Activated naive CD8-positive, alpha-beta T cell treated with anti-CD3 and anti-CD28 coated beads for 36 hours (primary cell): ENCODE data around the gene HAND2. TPM values are rescaled to one million over a fixed set of nuclear protein-coding genes. Genes with fewer than 3 reads are reported as not detected.

Experiments used
- DNase-seq: peaks from one replicate; pipeline ENCODE4 v3.0.0; 2021
- H3K27ac Mint-ChIP-seq: one replicate; pipeline ENCODE4 v1.8.0; 2022; ENCODE audit warnings: mild to moderate bottlenecking, moderate library complexity, mixed read lengths
- H3K27me3 Mint-ChIP-seq: one replicate; pipeline ENCODE4 v1.8.0; 2022; ENCODE audit warnings: mild to moderate bottlenecking, mixed read lengths
- H3K36me3 Mint-ChIP-seq: one replicate; pipeline ENCODE4 v1.8.0; 2021; ENCODE audit warnings: mild to moderate bottlenecking, mixed read lengths
- H3K4me1 Mint-ChIP-seq: one replicate; pipeline ENCODE4 v1.8.0; 2021; ENCODE audit warnings: mixed read lengths
- H3K4me3 Mint-ChIP-seq: one replicate; pipeline ENCODE4 v1.8.0; 2022; ENCODE audit warnings: mild to moderate bottlenecking, moderate library complexity, mixed read lengths
- H3K9me3 Mint-ChIP-seq: one replicate; pipeline ENCODE4 v1.8.0; 2022; ENCODE audit warnings: mixed read lengths
- total RNA-seq, 2 experiments: library from RNA; stranded (reverse); gene quantifications; one replicate each; pipeline ENCODE4 v1.2.3, GENCODE V29; 2021

HAND2 gene
- total RNA-seq, result not detected

DNA sequence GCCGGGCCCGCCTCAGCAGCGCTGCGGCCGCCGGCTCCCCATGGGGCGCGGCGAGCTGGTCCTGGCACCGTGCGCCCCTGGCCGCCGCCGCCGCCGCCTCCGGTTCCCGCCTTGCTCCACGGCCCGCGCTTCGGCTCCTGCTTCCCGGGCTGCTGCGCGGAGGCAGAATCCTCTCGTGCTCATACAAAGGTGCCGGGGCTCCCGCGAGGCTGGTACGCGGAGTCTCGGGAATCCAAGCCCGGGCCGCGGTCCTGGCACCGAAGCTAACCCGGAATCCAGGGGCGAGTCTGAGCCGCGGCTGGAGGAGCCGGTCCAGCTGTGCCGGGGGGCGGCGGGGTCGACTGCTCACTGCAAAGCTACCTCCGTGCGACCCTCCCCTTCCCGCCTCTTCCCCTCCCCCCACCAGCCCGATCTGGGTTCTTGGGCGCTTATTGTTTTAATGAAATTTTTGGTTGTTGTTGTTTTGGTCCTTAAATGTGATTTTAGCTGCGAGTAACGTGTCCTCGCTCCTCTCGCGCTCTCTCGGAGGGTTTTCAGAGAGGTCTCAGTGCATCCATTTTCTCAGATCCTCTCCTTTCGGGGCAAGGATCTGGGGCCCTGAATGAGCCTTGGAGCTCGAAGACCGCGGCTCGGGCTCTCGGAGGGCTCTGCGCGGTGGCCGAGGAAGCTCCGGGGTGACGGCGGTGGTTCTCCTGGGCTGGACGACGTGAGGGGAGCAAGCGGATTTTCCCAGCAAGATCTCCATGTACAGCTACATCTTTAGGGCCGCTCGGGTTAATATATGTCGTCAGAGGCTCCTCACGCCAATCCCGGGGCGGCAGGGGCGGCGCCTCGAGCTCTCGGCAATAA is at the start of gene HAND2:
HAND2 (minus strand) TSS at position 753 of the 849 bp plus-strand sequence. CDS start 940 bp downstream, outside the sequence.
- peak within 1 kb of the TSS; percentile 63 for H3K4me3 Mint-ChIP-seq
- DNase-seq, result no peak
- peaks cover 5% of the 10 kb centered on the region for H3K9me3 Mint-ChIP-seq
- peak within 1 kb of the TSS; percentile 62 for H3K27ac Mint-ChIP-seq
- H3K27me3 Mint-ChIP-seq, result peaks cover 95% of the 10 kb centered on the region
- H3K36me3 Mint-ChIP-seq, result peaks cover 16% of the 10 kb centered on the region
- peaks cover 13% of the 10 kb centered on the region for H3K4me1 Mint-ChIP-seq

- no peaks in the 10 kb centered on the region for H3K9me3 Mint-ChIP-seq
- H3K27ac Mint-ChIP-seq, result no peak overlapping the region
- no peaks in the 10 kb centered on the region for H3K4me1 Mint-ChIP-seq
- DNase-seq, result no peak
- H3K4me3 Mint-ChIP-seq, result no peak overlapping the region
- H3K36me3 Mint-ChIP-seq, result no peaks in the 10 kb centered on the region
- peaks cover 18% of the 10 kb centered on the region for H3K27me3 Mint-ChIP-seq
These were observed 48.9 kb upstream of the HAND2 start for GRCh38 chr4:173578956-173579355.

DNA sequence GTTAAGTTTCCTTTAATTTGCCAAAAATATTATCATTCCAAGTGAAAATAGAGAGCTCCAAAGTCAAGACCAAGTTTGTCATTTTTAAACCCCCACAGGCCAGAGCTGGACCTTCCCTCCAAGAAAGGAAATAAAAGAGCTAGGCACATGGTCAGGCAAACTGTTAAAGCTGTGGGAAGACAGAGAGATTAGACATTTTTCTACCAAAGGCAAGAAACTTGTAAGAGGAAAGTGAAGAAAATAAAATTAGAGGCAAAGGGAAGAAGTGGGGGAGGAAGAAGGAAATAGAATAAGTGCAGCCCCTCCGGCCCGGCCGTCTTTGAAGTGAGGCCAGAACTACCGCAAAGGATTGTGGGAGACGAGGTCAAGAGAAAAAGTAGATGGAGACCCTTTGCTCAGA is 47.9 kb upstream of the HAND2 start:
- H3K4me3 Mint-ChIP-seq, result no peak overlapping the region
- DNase-seq, result no peak
- no peak overlapping the region for H3K27ac Mint-ChIP-seq
- H3K4me1 Mint-ChIP-seq, result no peaks in the 10 kb centered on the region
- H3K27me3 Mint-ChIP-seq, result peaks cover 23% of the 10 kb centered on the region
- no peaks in the 10 kb centered on the region for H3K36me3 Mint-ChIP-seq
- H3K9me3 Mint-ChIP-seq, result no peaks in the 10 kb centered on the region

- Mint-ChIP-seq H3K27me3 (peaks cover 20% of the 10 kb centered on the region), H3K9me3 (no peaks in the 10 kb centered on the region), H3K27ac (no peak overlapping the region), H3K36me3 (no peaks in the 10 kb centered on the region), H3K4me3 (no peak overlapping the region), H3K4me1 (no peaks in the 10 kb centered on the region)
- DNase-seq, result no peak
These were observed 45.6 kb upstream of the HAND2 start for GRCh38 chr4:173575482-173576152.

GRCh38 chr4:173573725-173574124 is 43.7 kb upstream of the HAND2 start:
- Mint-ChIP-seq H3K27me3 (peaks cover 15% of the 10 kb centered on the region), H3K27ac (no peak overlapping the region), H3K9me3 (no peaks in the 10 kb centered on the region), H3K4me1 (no peaks in the 10 kb centered on the region), H3K36me3 (no peaks in the 10 kb centered on the region), H3K4me3 (no peak overlapping the region)
- no peak for DNase-seq

DNA sequence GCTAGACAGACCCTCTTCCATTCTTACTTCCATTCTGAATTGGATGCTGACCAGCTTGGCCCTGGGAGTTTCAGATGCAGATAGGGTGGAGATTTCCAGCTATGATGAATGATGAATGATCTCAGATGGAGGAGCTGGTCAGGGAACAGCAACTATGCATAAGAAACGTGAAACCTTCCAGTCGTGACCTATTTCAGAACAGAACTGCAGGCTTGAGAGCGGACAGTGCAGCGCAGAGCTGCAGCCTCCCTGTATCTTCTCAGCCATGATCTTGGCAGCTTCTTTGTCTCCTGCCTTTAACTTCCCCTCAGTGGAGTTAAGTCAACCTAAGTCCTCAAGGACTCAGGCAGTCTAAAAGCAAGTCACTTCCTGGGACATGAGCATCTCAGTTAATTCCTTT is 43.3 kb upstream of the HAND2 start:
- peaks cover 12% of the 10 kb centered on the region for H3K27me3 Mint-ChIP-seq
- H3K4me1 Mint-ChIP-seq, result no peaks in the 10 kb centered on the region
- no peaks in the 10 kb centered on the region for H3K36me3 Mint-ChIP-seq
- no peak overlapping the region for H3K27ac Mint-ChIP-seq
- DNase-seq, result no peak
- H3K4me3 Mint-ChIP-seq, result no peak overlapping the region
- no peaks in the 10 kb centered on the region for H3K9me3 Mint-ChIP-seq

GRCh38 chr4:173572493-173573129 is 42.6 kb upstream of the HAND2 start:
- Mint-ChIP-seq H3K27me3 (peaks cover 12% of the 10 kb centered on the region), H3K36me3 (no peaks in the 10 kb centered on the region), H3K9me3 (no peaks in the 10 kb centered on the region), H3K4me3 (no peak overlapping the region), H3K27ac (no peak overlapping the region), H3K4me1 (no peaks in the 10 kb centered on the region)
- DNase-seq, result no peak

GRCh38 chr4:173571620-173572019 is 41.6 kb upstream of the HAND2 start:
- H3K36me3 Mint-ChIP-seq, result no peaks in the 10 kb centered on the region
- DNase-seq, result no peak
- no peaks in the 10 kb centered on the region for H3K4me1 Mint-ChIP-seq
- H3K27ac Mint-ChIP-seq, result no peak overlapping the region
- no peak overlapping the region for H3K4me3 Mint-ChIP-seq
- no peaks in the 10 kb centered on the region for H3K9me3 Mint-ChIP-seq
- peaks cover 12% of the 10 kb centered on the region for H3K27me3 Mint-ChIP-seq

DNA sequence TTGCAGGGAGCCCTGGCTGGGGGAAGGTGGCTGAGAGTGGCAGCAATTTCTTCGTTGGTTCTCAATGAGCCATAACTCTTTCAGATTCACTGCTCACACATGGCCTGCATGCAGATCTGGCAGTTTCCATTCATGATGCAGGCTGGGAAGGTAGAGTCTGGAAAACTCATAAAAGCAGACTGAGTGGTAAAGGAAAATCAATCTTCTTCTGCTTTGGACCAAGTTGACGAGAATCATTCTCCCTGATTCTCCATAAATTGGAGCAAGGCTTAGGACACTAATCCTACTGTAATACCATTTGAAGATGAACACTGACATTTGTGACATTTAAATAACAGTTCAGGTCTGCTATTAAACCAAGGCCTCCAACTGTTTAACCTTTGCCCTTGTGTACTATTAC is 35.3 kb upstream of the HAND2 start:
- Mint-ChIP-seq H3K27me3 (peaks cover 5% of the 10 kb centered on the region), H3K9me3 (no peaks in the 10 kb centered on the region), H3K36me3 (no peaks in the 10 kb centered on the region), H3K4me3 (no peak overlapping the region), H3K27ac (no peak overlapping the region), H3K4me1 (no peaks in the 10 kb centered on the region)
- no peak for DNase-seq

DNA sequence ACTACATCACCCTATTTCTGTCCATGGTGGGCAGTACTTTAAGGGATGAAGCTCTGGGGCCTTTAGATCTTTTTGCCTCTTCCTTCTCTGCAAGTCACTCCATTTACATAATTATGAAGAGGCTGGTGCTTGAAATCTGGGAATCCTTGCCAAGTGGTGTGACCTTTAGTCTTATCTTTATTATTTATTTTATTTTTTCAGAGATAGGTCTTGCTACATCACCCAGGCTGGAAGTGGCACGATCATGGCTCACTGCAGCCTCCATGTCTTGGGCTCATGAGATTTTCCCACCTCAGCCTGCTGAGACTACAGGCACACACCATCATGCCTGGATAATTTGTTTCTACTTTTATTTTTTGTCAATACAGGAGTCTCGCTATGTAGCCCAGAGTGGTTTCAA is 34.4 kb upstream of the HAND2 start:
- Mint-ChIP-seq H3K36me3 (no peaks in the 10 kb centered on the region), H3K9me3 (no peaks in the 10 kb centered on the region), H3K27me3 (peaks cover 5% of the 10 kb centered on the region), H3K27ac (no peak overlapping the region), H3K4me1 (no peaks in the 10 kb centered on the region), H3K4me3 (no peak overlapping the region)
- DNase-seq, result no peak

DNA sequence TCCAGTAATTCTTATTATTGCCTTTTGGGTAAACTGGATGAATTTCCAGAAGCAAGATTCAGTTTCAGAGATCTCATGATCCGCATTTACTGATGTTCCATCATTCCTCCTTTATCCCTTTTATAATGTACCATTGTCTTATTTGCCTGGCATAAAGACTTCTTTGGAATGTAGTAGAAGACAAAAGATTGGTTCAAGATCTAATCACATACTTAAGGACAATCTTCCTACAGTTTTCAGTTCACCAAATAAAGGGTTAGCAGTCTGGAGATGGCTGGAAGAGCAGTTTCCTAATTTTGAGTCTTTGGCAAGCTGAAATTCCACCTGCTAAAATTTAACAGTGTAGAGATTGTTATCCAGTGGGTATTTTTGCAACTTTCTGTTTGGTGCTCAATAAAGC is 30.9 kb upstream of the HAND2 start:
- no peak overlapping the region for H3K4me3 Mint-ChIP-seq
- H3K4me1 Mint-ChIP-seq, result no peaks in the 10 kb centered on the region
- peaks cover 8% of the 10 kb centered on the region for H3K27me3 Mint-ChIP-seq
- DNase-seq, result no peak
- H3K36me3 Mint-ChIP-seq, result no peaks in the 10 kb centered on the region
- H3K27ac Mint-ChIP-seq, result no peak overlapping the region
- no peaks in the 10 kb centered on the region for H3K9me3 Mint-ChIP-seq

- DNase-seq, result no peak
- H3K9me3 Mint-ChIP-seq, result no peaks in the 10 kb centered on the region
- H3K36me3 Mint-ChIP-seq, result no peaks in the 10 kb centered on the region
- H3K4me1 Mint-ChIP-seq, result no peaks in the 10 kb centered on the region
- H3K27me3 Mint-ChIP-seq, result peaks cover 9% of the 10 kb centered on the region
- no peak overlapping the region for H3K27ac Mint-ChIP-seq
- no peak overlapping the region for H3K4me3 Mint-ChIP-seq
These were observed 26.5 kb upstream of the HAND2 start for GRCh38 chr4:173556398-173557131.

DNA sequence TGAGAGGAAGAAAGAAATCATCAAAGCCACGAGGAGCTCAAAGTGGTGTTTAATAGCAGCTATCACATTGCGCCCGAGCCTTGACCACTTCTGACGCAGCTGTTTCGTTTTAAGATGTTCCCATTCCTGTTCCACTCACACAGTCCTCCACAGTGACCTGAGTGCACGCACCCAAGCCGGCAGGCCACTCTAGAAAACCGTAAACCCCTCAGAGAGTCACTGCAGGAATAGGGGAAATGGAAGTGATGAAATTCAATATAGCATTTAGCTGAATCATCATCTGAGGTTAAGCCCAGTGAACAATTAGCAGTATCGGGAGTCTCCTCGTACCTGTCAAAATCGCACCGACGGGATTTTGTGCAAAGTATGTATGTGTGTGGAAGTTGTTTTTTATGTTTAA is 17.9 kb upstream of the HAND2 start:
- Mint-ChIP-seq H3K4me1 (no peaks in the 10 kb centered on the region), H3K27me3 (peaks cover 38% of the 10 kb centered on the region), H3K9me3 (no peaks in the 10 kb centered on the region), H3K4me3 (no peak overlapping the region), H3K36me3 (no peaks in the 10 kb centered on the region), H3K27ac (no peak overlapping the region)
- DNase-seq, result no peak

DNA sequence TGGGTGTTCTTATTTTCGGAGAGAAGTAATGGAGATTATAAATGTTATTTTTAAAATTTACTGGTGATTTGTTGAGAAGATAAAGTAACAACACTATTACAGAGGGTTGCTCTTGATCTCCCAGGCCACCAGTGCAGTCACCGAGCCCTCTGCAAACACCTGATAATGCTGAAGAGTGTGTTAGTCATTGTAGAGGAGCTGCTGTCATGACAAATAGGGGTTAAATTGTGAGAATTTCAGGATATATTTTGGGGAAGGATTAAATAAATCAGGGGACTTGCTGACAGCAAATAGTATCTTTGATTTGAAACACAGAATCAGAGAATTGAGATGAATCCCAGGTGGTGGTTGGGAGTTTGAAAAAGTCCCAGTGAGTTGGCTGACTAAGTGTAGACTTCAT is 16.7 kb upstream of the HAND2 start:
- no peak for DNase-seq
- no peaks in the 10 kb centered on the region for H3K36me3 Mint-ChIP-seq
- H3K4me1 Mint-ChIP-seq, result no peaks in the 10 kb centered on the region
- no peak overlapping the region for H3K27ac Mint-ChIP-seq
- no peaks in the 10 kb centered on the region for H3K9me3 Mint-ChIP-seq
- H3K4me3 Mint-ChIP-seq, result no peak overlapping the region
- H3K27me3 Mint-ChIP-seq, result peaks cover 43% of the 10 kb centered on the region

DNA sequence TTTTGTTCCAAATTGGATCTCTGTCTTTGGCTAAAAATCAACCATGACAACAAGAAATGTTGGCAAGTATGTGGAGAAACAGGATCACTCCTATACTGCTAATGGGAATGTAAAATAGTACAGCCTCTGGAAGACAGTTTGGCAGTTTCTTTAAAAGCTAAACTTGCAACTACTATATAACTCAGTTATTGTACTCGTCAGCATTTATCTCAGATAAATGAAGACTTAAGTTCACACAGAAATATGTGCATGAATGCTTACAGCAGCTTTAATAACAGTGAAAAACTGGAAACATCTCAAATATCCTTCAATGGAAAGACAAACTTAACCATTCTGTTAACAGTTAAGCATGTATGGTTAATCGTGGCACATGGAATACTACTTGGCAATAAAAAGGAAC is 15.4 kb upstream of the HAND2 start:
- peaks cover 48% of the 10 kb centered on the region for H3K27me3 Mint-ChIP-seq
- H3K4me3 Mint-ChIP-seq, result no peak overlapping the region
- H3K27ac Mint-ChIP-seq, result no peak overlapping the region
- no peaks in the 10 kb centered on the region for H3K4me1 Mint-ChIP-seq
- no peaks in the 10 kb centered on the region for H3K9me3 Mint-ChIP-seq
- H3K36me3 Mint-ChIP-seq, result no peaks in the 10 kb centered on the region
- no peak for DNase-seq
